ENCODE measurements around the gene PLOD1. TPM values are rescaled to one million over a fixed set of nuclear protein-coding genes. Genes with fewer than 3 reads are reported as not detected.
A peak's percentile ranks its signal among the peaks of the same experiment; 100 is the strongest.
"Not testable (repeated sequence)": the region's sequence is repeated elsewhere in the genome, so short reads cannot be mapped to it uniquely, and the experiment has no call there.

The PLOD1 gene
- total RNA-seq, 1 donor from 2014 or later, result 80.7 TPM

DNA sequence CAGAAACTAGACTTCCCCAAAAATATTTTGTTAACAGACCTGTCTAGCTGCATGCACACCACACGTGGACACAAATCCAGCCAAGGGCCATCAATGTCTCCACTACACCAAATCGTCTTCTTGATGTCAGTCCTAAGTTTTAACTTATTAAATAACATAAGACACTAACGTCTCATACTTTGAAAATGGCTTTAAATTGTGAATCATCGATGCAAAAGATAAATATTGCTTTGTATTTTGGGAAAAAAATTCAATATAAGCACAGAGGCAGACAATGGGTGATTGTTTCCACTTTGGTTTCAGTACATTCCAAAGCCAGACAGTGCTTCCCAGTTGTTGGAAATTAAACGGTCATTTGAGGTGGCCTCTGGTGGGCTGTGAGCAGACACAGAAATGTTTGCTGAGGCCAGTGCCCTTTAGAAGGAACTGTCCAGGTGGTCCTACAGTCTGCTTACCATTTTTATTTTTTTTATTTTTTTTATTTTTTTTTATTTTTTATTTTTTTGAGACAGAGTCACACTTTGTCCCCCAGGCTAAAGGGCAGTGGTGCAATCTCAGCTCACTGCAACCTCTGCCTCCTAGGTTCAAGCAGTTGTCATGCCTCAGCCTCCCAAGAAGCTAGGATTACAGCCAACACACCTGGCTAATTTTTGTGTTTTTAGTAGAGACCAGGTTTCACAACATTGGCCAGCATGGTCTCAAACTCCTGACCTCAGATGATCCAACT is 6.5 kb upstream of the PLOD1 start:
- H3K27ac Mint-ChIP-seq, result peak overlapping the region; percentile 64
- TF ChIP-seq CTCF (IDR thresholded peaks at IDR 0.05; ENCODE audit: unreplicated experiment), result no peak
- peaks cover 14% of the 10 kb centered on the region for H3K4me1 Mint-ChIP-seq (ENCODE audit: low read depth)
- DNase-seq (ENCODE audit: low spot score, unreplicated experiment), result no peak
- no peaks in the 10 kb centered on the region for H3K27me3 Mint-ChIP-seq
- no peaks in the 10 kb centered on the region for H3K9me3 Mint-ChIP-seq (ENCODE audit: low read depth)
- peak overlapping the region; percentile 23 for H3K4me3 Mint-ChIP-seq (ENCODE audit: low read depth)
- peaks cover 2% of the 10 kb centered on the region for H3K36me3 Mint-ChIP-seq (ENCODE audit: insufficient read depth)

DNA sequence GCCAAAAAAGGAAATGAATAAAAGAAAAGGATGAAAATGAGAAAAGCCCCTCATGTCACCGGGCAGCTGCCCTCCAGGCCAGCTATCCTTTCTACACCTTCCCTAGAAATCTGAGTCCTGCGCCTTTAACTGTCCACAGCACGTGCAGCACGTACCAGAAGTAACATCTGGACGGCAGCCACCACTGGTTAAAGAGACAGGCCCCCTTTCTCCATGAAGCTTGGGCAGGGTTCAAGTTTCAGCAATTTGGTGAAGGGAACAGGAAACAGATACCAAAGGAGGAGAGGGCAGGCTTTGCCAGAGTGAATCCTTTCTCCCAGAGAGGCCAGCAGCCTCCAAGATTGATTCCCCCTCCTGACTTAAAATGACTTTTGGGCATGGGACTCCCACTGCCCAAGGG is 4.7 kb upstream of the PLOD1 start:
- Mint-ChIP-seq H3K27ac (no peak overlapping the region), H3K27me3 (no peaks in the 10 kb centered on the region), H3K9me3 (ENCODE audit: low read depth) (no peaks in the 10 kb centered on the region), H3K36me3 (ENCODE audit: insufficient read depth) (no peaks in the 10 kb centered on the region), H3K4me1 (ENCODE audit: low read depth) (peaks cover 4% of the 10 kb centered on the region), H3K4me3 (ENCODE audit: low read depth) (no peak overlapping the region)
- no peak for DNase-seq (ENCODE audit: low spot score, unreplicated experiment)
- TF ChIP-seq CTCF (IDR thresholded peaks at IDR 0.05; ENCODE audit: unreplicated experiment), result no peak

GRCh38 chr1:11930571-11931445 is 3.7 kb upstream of the PLOD1 start:
- Mint-ChIP-seq H3K4me3 (ENCODE audit: low read depth) (no peak overlapping the region), H3K27ac (no peak overlapping the region), H3K36me3 (ENCODE audit: insufficient read depth) (no peaks in the 10 kb centered on the region), H3K4me1 (ENCODE audit: low read depth) (peaks cover 1% of the 10 kb centered on the region), H3K27me3 (no peaks in the 10 kb centered on the region), H3K9me3 (ENCODE audit: low read depth) (no peaks in the 10 kb centered on the region)
- DNase-seq (ENCODE audit: low spot score, unreplicated experiment), result no peak
- no peak for TF ChIP-seq CTCF (IDR thresholded peaks at IDR 0.05; ENCODE audit: unreplicated experiment)

DNA sequence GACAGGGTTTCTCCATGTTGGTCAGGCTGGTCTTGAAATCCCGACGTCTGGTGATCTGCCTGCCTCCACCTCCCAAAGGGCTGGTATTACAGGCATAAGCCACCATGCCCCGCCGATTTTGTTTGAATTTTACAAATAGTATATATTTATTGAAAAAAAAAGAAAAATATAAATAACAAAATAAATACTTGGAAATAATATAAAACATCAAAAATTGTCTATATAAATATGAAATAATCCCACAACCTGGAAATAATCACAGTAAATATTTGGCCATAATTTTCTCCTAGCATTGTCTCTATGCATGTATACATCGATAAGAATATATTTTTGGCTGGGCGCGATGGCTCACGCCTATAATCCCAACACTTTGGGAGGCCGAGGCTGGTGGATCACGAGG is 2.7 kb upstream of the PLOD1 start:
- TF ChIP-seq CTCF (IDR thresholded peaks at IDR 0.05; ENCODE audit: unreplicated experiment), result no peak
- Mint-ChIP-seq H3K27me3 (no peaks in the 10 kb centered on the region), H3K36me3 (ENCODE audit: insufficient read depth) (no peaks in the 10 kb centered on the region), H3K4me1 (ENCODE audit: low read depth) (no peaks in the 10 kb centered on the region), H3K27ac (no peak overlapping the region), H3K9me3 (ENCODE audit: low read depth) (no peaks in the 10 kb centered on the region), H3K4me3 (ENCODE audit: low read depth) (no peak overlapping the region)
- no peak for DNase-seq (ENCODE audit: low spot score, unreplicated experiment)

GRCh38 chr1:11935057-11935412 is 518 bp downstream of the PLOD1 start:
- H3K27ac Mint-ChIP-seq, result peak overlapping the region; percentile 69
- no peak for TF ChIP-seq CTCF (IDR thresholded peaks at IDR 0.05; ENCODE audit: unreplicated experiment)

GRCh38 chr1:11935733-11936132 is 1.2 kb downstream of the PLOD1 start:
- not testable (repeated sequence) for H3K4me3 Mint-ChIP-seq (ENCODE audit: low read depth); DNase-seq (ENCODE audit: low spot score, unreplicated experiment); H3K27me3 Mint-ChIP-seq; H3K9me3 Mint-ChIP-seq (ENCODE audit: low read depth); H3K27ac Mint-ChIP-seq; H3K36me3 Mint-ChIP-seq (ENCODE audit: insufficient read depth); H3K4me1 Mint-ChIP-seq (ENCODE audit: low read depth)

More at GRCh38 chr1:11935057-11935412, 518 bp downstream of the PLOD1 start:
- H3K9me3 Mint-ChIP-seq (ENCODE audit: low read depth), result no peaks in the 10 kb centered on the region
- DNase-seq (ENCODE audit: low spot score, unreplicated experiment), result no peak
- no peaks in the 10 kb centered on the region for H3K36me3 Mint-ChIP-seq (ENCODE audit: insufficient read depth)
- no peaks in the 10 kb centered on the region for H3K27me3 Mint-ChIP-seq
- H3K4me1 Mint-ChIP-seq (ENCODE audit: low read depth), result no peaks in the 10 kb centered on the region
- H3K4me3 Mint-ChIP-seq (ENCODE audit: low read depth), result peak overlapping the region; percentile 73
